HepG2 (cell line): ENCODE data around the gene PGS1. TPM values are rescaled to one million over a fixed set of nuclear protein-coding genes. Genes with fewer than 3 reads are reported as not detected.

Experiments
- ATAC-seq: fragments of 200-7000 bp; cut with Tn5 transposase; 3 replicates; pipeline ENCODE4 v1.9.1; 2020; ENCODE audit warnings: mild to moderate bottlenecking, moderate library complexity
- BruUV-seq: library from RNA; stranded (reverse); fragments of 400-500 nt; replicated peaks from 2 replicates; lab custom pipeline; 2021; lab: Mats Ljungman, UMichigan
- CTCF ChIA-PET: fragments of 300-600 bp; formaldehyde crosslinking; extraction: SDS; loops from one replicate; lab custom pipeline; 2021; ENCODE audit warnings: low total read pairs, inconsistent platforms, low intra/inter-chr PET ratio; lab: Yijun Ruan, JAX
- POLR2A ChIA-PET: fragments of 350-600 bp; sonication (Branson Sonifier 250); formaldehyde crosslinking; loops from one replicate; lab custom pipeline; 2020; ENCODE audit warnings: antibody characterized with exemption, inconsistent platforms; lab: Yijun Ruan, JAX
- DNase-seq: peaks from one replicate; pipeline ENCODE4 v3.0.0-alpha.2; 2015; ENCODE audit warnings: low spot score
- FAIRE-seq: peaks from 3 replicates; lab custom pipeline; 2011; peaks lifted over from hg19 to GRCh38; lab: Jason Lieb, UNC
- H2AFZ ChIP-seq: one replicate; pipeline ENCODE4 v1.6.1; 2011; ENCODE audit warnings: low read length, inconsistent platforms
- H3K27ac ChIP-seq: fragments of 300-600 bp; 3 replicates; pipeline ENCODE4 v1.8.0; 2011; ENCODE audit warnings: mixed run types, mild to moderate bottlenecking, mixed read lengths, low read length, inconsistent platforms; ENCODE audit not compliant: insufficient read depth; ENCODE audit errors: extremely low read length
- H3K27me3 ChIP-seq, 2 experiments: fragments of 200-600 bp in 1 of 2; 2 replicates in 1 of 2; 3 replicates in 1 of 2; pipeline versions ENCODE4 v1.6.0 to v1.8.0; 2011; ENCODE audit warnings: low read length in 2 of 2, mild to moderate bottlenecking in 2 of 2, moderate library complexity in 2 of 2, inconsistent platforms in 1 of 2; ENCODE audit not compliant: insufficient read depth in 2 of 2, control insufficient read depth in 1 of 2
- H3K36me3 ChIP-seq, 2 experiments: fragments of 200-600 bp in 1 of 2; replicated peaks in 1 of 2; 2 replicates in 1 of 2; 3 replicates in 1 of 2; pipeline versions ENCODE4 v1.5.1 to v1.8.0; 2011; ENCODE audit warnings: low read length in 2 of 2, inconsistent platforms in 1 of 2; ENCODE audit not compliant: insufficient read depth in 2 of 2, control insufficient read depth in 1 of 2
- H3K4me1 ChIP-seq: 2 replicates; pipeline ENCODE4 v1.5.1; 2012; ENCODE audit warnings: low read length, inconsistent platforms; ENCODE audit not compliant: insufficient read depth
- H3K4me2 ChIP-seq: 2 replicates; pipeline ENCODE4 v1.6.0; 2011; ENCODE audit warnings: low read depth, low read length, inconsistent platforms
- H3K4me3 ChIP-seq, 3 experiments: fragments of 200-600 bp in 1 of 3; sonication (generic), shearing (Covaris generic) in 1 of 3; replicated peaks in 1 of 3; 2 replicates each; pipeline ENCODE4 v1.5.1; 2011 to 2016; ENCODE audit warnings: low read length in 3 of 3, inconsistent platforms in 2 of 3, low read depth in 2 of 3, mild to moderate bottlenecking in 2 of 3, control low read depth in 1 of 3, mixed read lengths in 1 of 3; ENCODE audit not compliant: insufficient read depth in 1 of 3
- H3K79me2 ChIP-seq: one replicate; pipeline ENCODE4 v1.6.1; 2011; ENCODE audit warnings: low read length, inconsistent platforms; ENCODE audit not compliant: insufficient read depth
- H3K9ac ChIP-seq: 2 replicates; pipeline ENCODE4 v1.6.0; 2011; ENCODE audit warnings: mild to moderate bottlenecking, low read depth, low read length, inconsistent platforms; ENCODE audit not compliant: insufficient read depth
- H3K9me3 ChIP-seq: 2 replicates; pipeline ENCODE4 v1.5.1; 2012; ENCODE audit warnings: mild to moderate bottlenecking, low read length
- H4K20me1 ChIP-seq: 2 replicates; pipeline ENCODE4 v1.6.0; 2011; ENCODE audit warnings: inconsistent platforms, mild to moderate bottlenecking, low read length, moderate library complexity; ENCODE audit not compliant: insufficient read depth
- HNF4A ChIP-seq: sonication (generic); formaldehyde crosslinking; IDR thresholded peaks from 2 replicates; pipeline ENCODE4 v1.4.0; 2020; ENCODE audit warnings: missing genetic modification reagents
- PHF20 ChIP-seq: sonication (generic); formaldehyde crosslinking; IDR thresholded peaks from 2 replicates; pipeline ENCODE4 v1.5.0; 2020; ENCODE audit warnings: mild to moderate bottlenecking, missing genetic modification reagents
- PPARG ChIP-seq: conservative IDR thresholded peaks from 2 replicates; pipeline ENCODE4 v1.6.1; 2016; ENCODE audit warnings: missing biosample characterization, missing genetic modification reagents
- PRMT3 ChIP-seq: sonication (generic); formaldehyde crosslinking; IDR thresholded peaks from 2 replicates; pipeline ENCODE4 v1.8.1; 2022; ENCODE audit warnings: low read depth, mild to moderate bottlenecking, moderate library complexity, missing genetic modification reagents, borderline replicate concordance
- SAFB2 ChIP-seq: sonication (generic); formaldehyde crosslinking; IDR thresholded peaks from 2 replicates; pipeline ENCODE4 v1.5.1; 2020; ENCODE audit warnings: missing genetic modification reagents, low read depth, mild to moderate bottlenecking, borderline replicate concordance
- WGBS: methylation state at CpG from one replicate; pipeline ENCODE4 v1.1.6; 2017; ENCODE audit warnings: low lambda C conversion rate; 5-methylcytosine and 5-hydroxymethylcytosine counted together
- in situ Hi-C: cut with HindIII; loops from 2 replicates; pipeline ENCODE4 v1.10.0; 2017; ENCODE audit warnings: low pct_unique_long_range_greater_than_20kb; ENCODE audit not compliant: extremely low pct_ligation_motif_present
- intact Hi-C: fragments of 100-400 bp; cut with micrococcal nuclease; formaldehyde crosslinking; loops from one replicate; pipeline ENCODE4 v1.10.0; 2022; ENCODE audit not compliant: unreplicated experiment
- polyA plus RNA-seq, 8 experiments: library from polyadenylated mRNA; depleted of rRNA in 3 of 8; stranded (reverse) in 7 of 8; unstranded in 1 of 8; fragments of >200 nt; fragmentation: Illumina TruSeq in 4 of 8; extraction: Trizol in 4 of 8; gene quantifications; 2 replicates each; pipeline versions ENCODE4 v1.2.1 to v1.2.3, GENCODE V29; 2011 to 2016; ENCODE audit warnings: low read depth in 4 of 8, missing spikeins in 1 of 8, mixed read lengths in 1 of 8; ENCODE audit not compliant: insufficient read depth in 1 of 8
- total RNA-seq, 5 experiments: library from RNA; depleted of rRNA; stranded (reverse); fragments of >200 nt; fragmentation: Illumina TruSeq; extraction: Trizol; gene quantifications; 2 replicates each; pipeline ENCODE4 v1.2.3, GENCODE V29; 2016; ENCODE audit warnings: low read depth in 1 of 5
- TF ChIP-seq, protein P1 (sequence below): sonication (generic); formaldehyde crosslinking; IDR thresholded peaks from 2 replicates; pipeline ENCODE4 v1.4.0; 2020; ENCODE audit warnings: low read depth, mild to moderate bottlenecking, missing genetic modification reagents
- TF ChIP-seq, protein P2 (sequence below): sonication (generic); formaldehyde crosslinking; IDR thresholded peaks from 2 replicates; pipeline ENCODE4 v1.8.1; 2023; ENCODE audit warnings: mild to moderate bottlenecking, missing genetic modification reagents, borderline replicate concordance
- TF ChIP-seq, protein P3 (sequence below): sonication (generic); formaldehyde crosslinking; IDR thresholded peaks from 2 replicates; pipeline ENCODE4 v1.9.0; 2021; ENCODE audit warnings: missing genetic modification reagents, borderline replicate concordance
- TF ChIP-seq, protein P4 (sequence below), 2 experiments: IDR thresholded peaks; 2 replicates each; pipeline ENCODE4 v1.6.1; 2011 to 2012; ENCODE audit warnings: low read length in 2 of 2, borderline replicate concordance in 1 of 2, low read depth in 1 of 2, mild to moderate bottlenecking in 1 of 2, moderate library complexity in 1 of 2

PGS1 gene
- total and polyA plus RNA-seq, 2 of the 13 experiments (the other 11 are each of a cell fraction or from before 2014, with no cell fraction given) = 25.9 to 31.5 TPM

DNA sequence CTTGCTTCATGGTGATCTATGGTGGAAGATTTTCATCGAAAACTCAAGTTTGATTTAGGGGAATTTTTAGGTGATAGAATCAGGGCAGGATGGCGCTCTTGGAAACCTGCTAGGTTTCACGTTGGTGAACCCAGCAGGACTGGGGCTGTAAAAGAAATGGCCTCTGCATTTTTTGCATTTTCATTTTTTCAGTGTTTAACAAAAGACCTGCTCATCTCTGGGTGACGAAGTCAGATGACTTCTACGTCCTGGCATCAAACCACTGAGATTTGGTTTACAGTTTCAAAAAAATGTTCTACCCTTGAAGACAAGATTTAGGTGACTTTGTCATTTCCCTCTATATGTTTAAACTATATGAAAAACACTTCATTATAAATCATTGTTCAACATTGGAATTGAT is 1.9 kb downstream of the PGS1 start (continued):
- TF ChIP-seq, protein P1, sequence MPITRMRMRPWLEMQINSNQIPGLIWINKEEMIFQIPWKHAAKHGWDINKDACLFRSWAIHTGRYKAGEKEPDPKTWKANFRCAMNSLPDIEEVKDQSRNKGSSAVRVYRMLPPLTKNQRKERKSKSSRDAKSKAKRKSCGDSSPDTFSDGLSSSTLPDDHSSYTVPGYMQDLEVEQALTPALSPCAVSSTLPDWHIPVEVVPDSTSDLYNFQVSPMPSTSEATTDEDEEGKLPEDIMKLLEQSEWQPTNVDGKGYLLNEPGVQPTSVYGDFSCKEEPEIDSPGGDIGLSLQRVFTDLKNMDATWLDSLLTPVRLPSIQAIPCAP (CRISPR knock-in tag) = no peak
- TF ChIP-seq, protein P2, sequence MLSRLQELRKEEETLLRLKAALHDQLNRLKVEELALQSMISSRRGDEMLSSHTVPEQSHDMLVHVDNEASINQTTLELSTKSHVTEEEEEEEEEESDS (CRISPR knock-in tag) = no peak
- TF ChIP-seq, protein P3, sequence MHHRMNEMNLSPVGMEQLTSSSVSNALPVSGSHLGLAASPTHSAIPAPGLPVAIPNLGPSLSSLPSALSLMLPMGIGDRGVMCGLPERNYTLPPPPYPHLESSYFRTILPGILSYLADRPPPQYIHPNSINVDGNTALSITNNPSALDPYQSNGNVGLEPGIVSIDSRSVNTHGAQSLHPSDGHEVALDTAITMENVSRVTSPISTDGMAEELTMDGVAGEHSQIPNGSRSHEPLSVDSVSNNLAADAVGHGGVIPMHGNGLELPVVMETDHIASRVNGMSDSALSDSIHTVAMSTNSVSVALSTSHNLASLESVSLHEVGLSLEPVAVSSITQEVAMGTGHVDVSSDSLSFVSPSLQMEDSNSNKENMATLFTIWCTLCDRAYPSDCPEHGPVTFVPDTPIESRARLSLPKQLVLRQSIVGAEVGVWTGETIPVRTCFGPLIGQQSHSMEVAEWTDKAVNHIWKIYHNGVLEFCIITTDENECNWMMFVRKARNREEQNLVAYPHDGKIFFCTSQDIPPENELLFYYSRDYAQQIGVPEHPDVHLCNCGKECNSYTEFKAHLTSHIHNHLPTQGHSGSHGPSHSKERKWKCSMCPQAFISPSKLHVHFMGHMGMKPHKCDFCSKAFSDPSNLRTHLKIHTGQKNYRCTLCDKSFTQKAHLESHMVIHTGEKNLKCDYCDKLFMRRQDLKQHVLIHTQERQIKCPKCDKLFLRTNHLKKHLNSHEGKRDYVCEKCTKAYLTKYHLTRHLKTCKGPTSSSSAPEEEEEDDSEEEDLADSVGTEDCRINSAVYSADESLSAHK = no peak

DNA sequence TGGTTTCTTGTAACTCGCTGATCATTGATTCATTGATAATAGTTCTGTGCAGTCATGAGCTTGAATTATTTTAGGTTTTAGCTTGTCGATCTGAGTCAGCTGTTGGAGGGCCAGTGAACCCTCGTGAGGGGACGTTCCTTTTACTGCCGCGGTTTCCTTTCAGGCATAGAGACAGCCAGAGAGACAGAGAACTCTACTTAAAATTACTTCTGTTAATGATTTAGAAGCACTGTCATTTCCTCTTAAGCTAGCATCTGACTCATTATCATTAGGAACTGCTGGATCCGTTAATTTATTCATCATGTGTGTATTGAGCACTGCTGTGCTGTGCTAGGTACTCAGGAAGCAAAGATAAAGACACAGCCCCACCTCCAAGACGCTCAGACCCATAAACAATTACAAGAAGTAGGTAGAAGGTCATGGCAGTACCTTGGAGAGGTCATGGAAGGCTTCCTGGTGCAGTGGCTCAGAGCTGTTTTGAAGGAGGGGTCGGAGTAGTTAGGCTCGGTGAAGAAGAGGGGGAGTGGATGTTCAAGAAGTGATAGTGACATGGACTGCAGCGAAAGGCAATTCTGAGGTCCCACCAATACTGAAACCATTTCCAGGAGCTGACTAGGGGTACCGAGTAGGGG is 3.3 kb downstream of the PGS1 start:
- H3K4me2 ChIP-seq = no peak overlapping the region
- no peak overlapping the region for H3K27ac ChIP-seq
- ChIA-PET POLR2A (interaction anchor here (0.8 to 1.5 kb wide), 4 partner anchors 9 to 40 kb away, joined by 3 to 4 read pairs (median 4); no protein-coding TSS in a partner anchor), CTCF (no interaction called here)
- no peak for ATAC-seq
- in situ Hi-C loops (no loop called here), intact Hi-C loops (no loop called here)
- no peak overlapping the region for H2AFZ ChIP-seq
- 94% methylated on average over 12 of the region's 12 CpGs for WGBS
- no peak overlapping the region for H3K4me3 ChIP-seq
- peaks cover 70% of the 10 kb centered on the region for H3K4me1 ChIP-seq
- no peaks in the 10 kb centered on the region for H3K9me3 ChIP-seq
- no peak for FAIRE-seq
- peaks cover 24% of the 10 kb centered on the region; the same call in 1 of the 2 replicates for H4K20me1 ChIP-seq
- no peak for DNase-seq
- no TSS peak for BruUV-seq
- H3K9ac ChIP-seq = no peak overlapping the region
- H3K79me2 ChIP-seq = peaks cover 75% of the 10 kb centered on the region
- H3K27me3 ChIP-seq = no peaks in the 10 kb centered on the region
- H3K36me3 ChIP-seq = peaks cover 3 to 15% of the 10 kb centered on the region in 2 experiments; a peak in 3 of 5 replicates
- TF ChIP-seq PPARG (0 out of 2 replicates have a peak, but pooled peaks have one; percentile 28), HNF4A (no peak), PHF20 (no peak), PRMT3 (CRISPR knock-in tag) (no peak), SAFB2 (CRISPR knock-in tag) (no peak)
- TF ChIP-seq, protein P4, sequence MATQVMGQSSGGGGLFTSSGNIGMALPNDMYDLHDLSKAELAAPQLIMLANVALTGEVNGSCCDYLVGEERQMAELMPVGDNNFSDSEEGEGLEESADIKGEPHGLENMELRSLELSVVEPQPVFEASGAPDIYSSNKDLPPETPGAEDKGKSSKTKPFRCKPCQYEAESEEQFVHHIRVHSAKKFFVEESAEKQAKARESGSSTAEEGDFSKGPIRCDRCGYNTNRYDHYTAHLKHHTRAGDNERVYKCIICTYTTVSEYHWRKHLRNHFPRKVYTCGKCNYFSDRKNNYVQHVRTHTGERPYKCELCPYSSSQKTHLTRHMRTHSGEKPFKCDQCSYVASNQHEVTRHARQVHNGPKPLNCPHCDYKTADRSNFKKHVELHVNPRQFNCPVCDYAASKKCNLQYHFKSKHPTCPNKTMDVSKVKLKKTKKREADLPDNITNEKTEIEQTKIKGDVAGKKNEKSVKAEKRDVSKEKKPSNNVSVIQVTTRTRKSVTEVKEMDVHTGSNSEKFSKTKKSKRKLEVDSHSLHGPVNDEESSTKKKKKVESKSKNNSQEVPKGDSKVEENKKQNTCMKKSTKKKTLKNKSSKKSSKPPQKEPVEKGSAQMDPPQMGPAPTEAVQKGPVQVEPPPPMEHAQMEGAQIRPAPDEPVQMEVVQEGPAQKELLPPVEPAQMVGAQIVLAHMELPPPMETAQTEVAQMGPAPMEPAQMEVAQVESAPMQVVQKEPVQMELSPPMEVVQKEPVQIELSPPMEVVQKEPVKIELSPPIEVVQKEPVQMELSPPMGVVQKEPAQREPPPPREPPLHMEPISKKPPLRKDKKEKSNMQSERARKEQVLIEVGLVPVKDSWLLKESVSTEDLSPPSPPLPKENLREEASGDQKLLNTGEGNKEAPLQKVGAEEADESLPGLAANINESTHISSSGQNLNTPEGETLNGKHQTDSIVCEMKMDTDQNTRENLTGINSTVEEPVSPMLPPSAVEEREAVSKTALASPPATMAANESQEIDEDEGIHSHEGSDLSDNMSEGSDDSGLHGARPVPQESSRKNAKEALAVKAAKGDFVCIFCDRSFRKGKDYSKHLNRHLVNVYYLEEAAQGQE (IDR thresholded peaks at IDR 0.05; ENCODE audit: borderline replicate concordance in 1 of 2, low read depth in 1 of 2, low read length in 2 of 2) = 0 out of 4 replicates have a peak, but pooled peaks of 1 of the 2 experiments have one; percentile 17
